BLaER1 treated with 17β-estradiol and CSF1 and Interleukin-3, amounts not matched to agents 10 nM and 100 nM (cell line): Measurements from ENCODE around the gene C1QL3.

ENCODE experiments used
- H3K27ac ChIP-seq, 11 experiments: shearing (Covaris generic); formaldehyde crosslinking; 2 replicates each; pipeline ENCODE4 v1.8.1; 2022
- H3K27me3 ChIP-seq, 11 experiments: shearing (Covaris generic); formaldehyde crosslinking; 2 replicates each; pipeline ENCODE4 v1.8.1; 2022
- H3K36me3 ChIP-seq, 11 experiments: shearing (Covaris generic); formaldehyde crosslinking; 2 replicates each; pipeline ENCODE4 v1.8.1; 2022
- H3K4me1 ChIP-seq, 10 experiments: shearing (Covaris generic); formaldehyde crosslinking; 2 replicates each; pipeline ENCODE4 v1.8.1; 2022
- H3K4me2 ChIP-seq, 11 experiments: shearing (Covaris generic); formaldehyde crosslinking; 2 replicates each; pipeline ENCODE4 v1.8.1; 2022
- H3K4me3 ChIP-seq, 10 experiments: shearing (Covaris generic); formaldehyde crosslinking; 2 replicates each; pipeline ENCODE4 v1.8.1; 2022
- H3K9ac ChIP-seq, 11 experiments: shearing (Covaris generic); formaldehyde crosslinking; 2 replicates each; pipeline ENCODE4 v1.8.1; 2022
- H3K9me3 ChIP-seq, 11 experiments: shearing (Covaris generic); formaldehyde crosslinking; replicated peaks in 1 of 11; 2 replicates each; pipeline ENCODE4 v1.8.1; 2022
- H4K20me1 ChIP-seq, 11 experiments: shearing (Covaris generic); formaldehyde crosslinking; 2 replicates each; pipeline ENCODE4 v1.8.1; 2022
- Cebpa-rat ChIP-seq, 11 experiments: shearing (Covaris generic); IDR thresholded peaks; 2 replicates each; pipeline ENCODE4 v1.8.1; 2022

C1QL3 gene

GRCh38 chr10:16481052-16481728, 40.5 kb downstream of the C1QL3 start:
- Histone ChIP-seq H3K9me3 (no peaks in the 10 kb centered on the region), H3K4me3 (no peak overlapping the region), H3K27me3 (no peaks in the 10 kb centered on the region), H4K20me1 (peaks cover 0 to 5% (median 0%) of the 10 kb centered on the region in 11 experiments; a peak in 2 of 22 replicates), H3K36me3 (peaks cover 4 to 28% (median 15%) of the 10 kb centered on the region in 11 experiments; a peak in 17 of 22 replicates), H3K4me2 (no peak overlapping the region), H3K9ac (no peak overlapping the region), H3K27ac (no peak overlapping the region), H3K4me1 (peaks cover 0 to 6% (median 0%) of the 10 kb centered on the region in 10 experiments; a peak in 1 of 20 replicates)
- TF ChIP-seq Cebpa-rat (IDR thresholded peaks at IDR 0.05), result no peak

GRCh38 chr10:16478801-16479200, 42.9 kb downstream of the C1QL3 start:
- no peak overlapping the region for H3K4me3 ChIP-seq
- no peak for TF ChIP-seq Cebpa-rat (IDR thresholded peaks at IDR 0.05)
- no peak overlapping the region for H3K4me2 ChIP-seq
- no peaks in the 10 kb centered on the region for H3K9me3 ChIP-seq
- H3K4me1 ChIP-seq, result peaks cover 0 to 6% (median 0%) of the 10 kb centered on the region in 10 experiments; a peak in 1 of 20 replicates
- H3K27me3 ChIP-seq, result no peaks in the 10 kb centered on the region
- peaks cover 0 to 5% (median 0%) of the 10 kb centered on the region in 11 experiments; a peak in 2 of 22 replicates for H4K20me1 ChIP-seq
- H3K9ac ChIP-seq, result no peak overlapping the region
- no peak overlapping the region for H3K27ac ChIP-seq
- H3K36me3 ChIP-seq, result peaks cover 0 to 11% (median 0%) of the 10 kb centered on the region in 11 experiments; a peak in 5 of 22 replicates

- Histone ChIP-seq H3K27ac (no peak overlapping the region), H3K4me1 (peaks cover 0 to 6% (median 0%) of the 10 kb centered on the region in 10 experiments; a peak in 1 of 20 replicates), H3K27me3 (no peaks in the 10 kb centered on the region), H3K4me3 (no peak overlapping the region), H4K20me1 (peaks cover 0 to 5% (median 0%) of the 10 kb centered on the region in 11 experiments; a peak in 2 of 22 replicates), H3K9me3 (no peaks in the 10 kb centered on the region), H3K36me3 (peaks cover 0 to 8% (median 0%) of the 10 kb centered on the region in 11 experiments; a peak in 4 of 22 replicates), H3K4me2 (no peak overlapping the region), H3K9ac (no peak overlapping the region)
- no peak for TF ChIP-seq Cebpa-rat (IDR thresholded peaks at IDR 0.05)
Observed at GRCh38 chr10:16477757-16478156, 43.9 kb downstream of the C1QL3 start.

GRCh38 chr10:16472828-16473227, 48.9 kb downstream of the C1QL3 start:
- no peaks in the 10 kb centered on the region for H3K27me3 ChIP-seq
- peaks cover 0 to 5% (median 0%) of the 10 kb centered on the region in 11 experiments; a peak in 2 of 22 replicates for H4K20me1 ChIP-seq
- H3K4me2 ChIP-seq, result no peak overlapping the region
- no peak overlapping the region for H3K27ac ChIP-seq
- no peak overlapping the region for H3K4me3 ChIP-seq
- TF ChIP-seq Cebpa-rat (IDR thresholded peaks at IDR 0.05), result no peak
- no peaks in the 10 kb centered on the region for H3K9me3 ChIP-seq
- peaks cover 0 to 42% (median 17%) of the 10 kb centered on the region in 11 experiments; a peak in 11 of 22 replicates for H3K36me3 ChIP-seq
- no peaks in the 10 kb centered on the region for H3K4me1 ChIP-seq
- H3K9ac ChIP-seq, result no peak overlapping the region

- Histone ChIP-seq H3K4me2 (no peak overlapping the region), H3K27ac (no peak overlapping the region), H3K4me3 (no peak overlapping the region), H3K27me3 (no peaks in the 10 kb centered on the region), H3K9ac (no peak overlapping the region), H4K20me1 (peaks cover 0 to 5% (median 0%) of the 10 kb centered on the region in 11 experiments; a peak in 3 of 22 replicates), H3K36me3 (peaks cover 0 to 46% (median 17%) of the 10 kb centered on the region in 11 experiments; a peak in 15 of 22 replicates), H3K4me1 (no peaks in the 10 kb centered on the region), H3K9me3 (peaks cover 0 to 2% (median 0%) of the 10 kb centered on the region in 11 experiments; a peak in 1 of 22 replicates)
- TF ChIP-seq Cebpa-rat (IDR thresholded peaks at IDR 0.05), result no peak
Observed at GRCh38 chr10:16470747-16471146, 50.9 kb downstream of the C1QL3 start.

GRCh38 chr10:16466001-16466400, 55.7 kb downstream of the C1QL3 start:
- H3K4me2 ChIP-seq, result no peak overlapping the region
- peaks cover 15 to 40% (median 30%) of the 10 kb centered on the region in 11 experiments for H3K9me3 ChIP-seq
- H3K27ac ChIP-seq, result no peak overlapping the region
- TF ChIP-seq Cebpa-rat (IDR thresholded peaks at IDR 0.05), result no peak
- H4K20me1 ChIP-seq, result peaks cover 0 to 8% (median 0%) of the 10 kb centered on the region in 11 experiments; a peak in 3 of 22 replicates
- no peak overlapping the region for H3K9ac ChIP-seq
- H3K27me3 ChIP-seq, result no peaks in the 10 kb centered on the region
- H3K4me3 ChIP-seq, result no peak overlapping the region
- H3K36me3 ChIP-seq, result peaks cover 23 to 79% (median 48%) of the 10 kb centered on the region in 11 experiments
- H3K4me1 ChIP-seq, result no peaks in the 10 kb centered on the region
